Fibroblast of villous mesenchyme (primary cell): Measurements from ENCODE around the gene PRKAG3. TPM values are rescaled to one million over a fixed set of nuclear protein-coding genes. Genes with fewer than 3 reads are reported as not detected.

Experiments used
- DNase-seq: peaks from one replicate; pipeline ENCODE4 v3.0.0-alpha.2; 2010; ENCODE audit warnings: low read depth
- H3K4me3 ChIP-seq: 2 replicates; pipeline ENCODE4 v1.5.1; 2011; ENCODE audit warnings: low read depth, mild to moderate bottlenecking, low read length
- total RNA-seq: library from RNA; depleted of rRNA; stranded (reverse); fragments of >200 nt; gene quantifications from 2 replicates; pipeline ENCODE4 v1.2.3, GENCODE V29; 2012
- TF ChIP-seq, protein P1 (sequence below): IDR thresholded peaks from 2 replicates; pipeline ENCODE4 v1.5.1; 2012; ENCODE audit warnings: low read depth, mild to moderate bottlenecking, low read length; ENCODE audit not compliant: insufficient read depth

The PRKAG3 gene
- total RNA-seq, 1 donor: not detected

DNA sequence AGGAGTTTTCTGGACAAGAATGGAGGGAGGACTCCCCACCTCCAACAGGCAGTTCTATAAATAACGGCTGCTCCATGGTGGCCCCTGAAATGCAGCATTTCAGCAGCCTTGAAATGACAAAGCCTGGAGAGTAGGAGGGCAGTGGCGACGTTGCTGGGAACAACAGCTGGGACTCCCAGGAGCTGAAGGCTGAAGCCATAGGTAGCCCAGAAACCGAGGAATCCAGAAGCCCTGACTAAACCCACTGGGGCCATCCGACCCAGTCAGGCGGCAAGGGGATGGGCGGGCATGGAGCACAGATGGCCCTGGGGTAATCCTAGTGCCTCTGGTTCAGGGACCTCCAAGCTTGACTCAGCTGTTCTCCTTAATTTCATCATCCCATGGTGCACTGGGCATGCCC lies 9.0 kb downstream of the PRKAG3 start:
- no peak for DNase-seq
- TF ChIP-seq, protein P1, sequence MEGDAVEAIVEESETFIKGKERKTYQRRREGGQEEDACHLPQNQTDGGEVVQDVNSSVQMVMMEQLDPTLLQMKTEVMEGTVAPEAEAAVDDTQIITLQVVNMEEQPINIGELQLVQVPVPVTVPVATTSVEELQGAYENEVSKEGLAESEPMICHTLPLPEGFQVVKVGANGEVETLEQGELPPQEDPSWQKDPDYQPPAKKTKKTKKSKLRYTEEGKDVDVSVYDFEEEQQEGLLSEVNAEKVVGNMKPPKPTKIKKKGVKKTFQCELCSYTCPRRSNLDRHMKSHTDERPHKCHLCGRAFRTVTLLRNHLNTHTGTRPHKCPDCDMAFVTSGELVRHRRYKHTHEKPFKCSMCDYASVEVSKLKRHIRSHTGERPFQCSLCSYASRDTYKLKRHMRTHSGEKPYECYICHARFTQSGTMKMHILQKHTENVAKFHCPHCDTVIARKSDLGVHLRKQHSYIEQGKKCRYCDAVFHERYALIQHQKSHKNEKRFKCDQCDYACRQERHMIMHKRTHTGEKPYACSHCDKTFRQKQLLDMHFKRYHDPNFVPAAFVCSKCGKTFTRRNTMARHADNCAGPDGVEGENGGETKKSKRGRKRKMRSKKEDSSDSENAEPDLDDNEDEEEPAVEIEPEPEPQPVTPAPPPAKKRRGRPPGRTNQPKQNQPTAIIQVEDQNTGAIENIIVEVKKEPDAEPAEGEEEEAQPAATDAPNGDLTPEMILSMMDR: no peak
- H3K4me3 ChIP-seq: no peak overlapping the region

DNA sequence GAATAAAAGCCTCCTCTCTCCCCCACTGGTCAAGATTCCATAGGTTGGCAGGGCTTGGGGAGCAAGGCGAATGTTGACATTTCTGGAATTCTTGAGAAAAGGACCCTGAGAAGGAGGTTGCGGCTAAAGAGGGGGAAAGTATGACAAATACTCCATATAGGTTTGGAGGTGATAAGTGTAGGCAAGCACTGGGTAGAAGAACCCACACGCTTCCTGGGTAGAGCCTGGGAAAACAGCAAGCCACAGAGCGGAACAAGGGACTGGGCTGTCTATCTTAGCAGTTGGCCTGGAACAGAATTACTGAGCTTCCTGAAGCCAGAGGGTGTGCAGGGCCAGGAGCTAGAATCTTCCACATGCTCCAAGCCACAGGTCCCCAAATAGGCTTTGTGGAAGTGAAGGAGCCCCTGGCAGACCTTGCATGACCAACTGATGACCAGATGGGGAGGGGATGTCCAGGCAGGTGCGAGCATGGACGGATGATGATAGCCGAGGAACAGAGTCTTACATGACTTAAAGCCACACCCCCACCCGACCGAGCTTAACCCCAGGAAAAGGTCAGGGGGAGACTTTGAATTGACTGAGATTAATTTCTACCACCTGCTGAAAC lies 9.9 kb downstream of the PRKAG3 start:
- no peak overlapping the region for H3K4me3 ChIP-seq
- TF ChIP-seq, protein P1: no peak
- DNase-seq: no peak

DNA sequence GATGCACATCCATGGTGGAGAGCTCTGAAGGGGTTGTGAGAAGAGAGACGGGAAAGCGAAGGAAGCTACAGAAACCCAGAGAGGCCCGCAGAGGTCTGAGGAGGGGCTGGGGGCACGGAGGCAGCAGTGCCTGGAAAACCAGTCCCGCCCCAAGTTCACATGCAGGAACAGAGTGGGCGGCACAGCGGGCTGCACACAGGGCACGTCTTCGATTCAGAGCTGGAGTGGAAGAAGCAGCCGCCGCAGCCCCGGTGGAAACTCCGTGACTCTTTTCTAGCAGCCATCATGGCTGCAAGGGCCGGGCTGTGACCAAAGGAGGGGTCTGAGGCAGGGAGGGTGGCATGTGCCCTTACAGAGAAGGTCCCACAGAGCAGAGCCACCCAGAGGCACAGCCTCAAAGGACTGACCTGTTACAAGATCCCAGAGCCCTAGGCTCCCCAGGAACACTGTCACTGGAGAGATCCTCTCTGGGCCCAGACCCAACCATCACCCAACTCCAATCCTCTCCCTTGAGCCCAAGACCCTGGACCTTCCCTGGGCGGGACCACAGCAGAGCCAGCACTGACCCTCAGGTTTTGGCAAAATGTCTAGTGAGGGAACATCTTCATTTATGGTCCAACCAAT lies 10.7 kb downstream of the PRKAG3 start:
- TF ChIP-seq, protein P1: no peak
- H3K4me3 ChIP-seq: no peak overlapping the region

DNA sequence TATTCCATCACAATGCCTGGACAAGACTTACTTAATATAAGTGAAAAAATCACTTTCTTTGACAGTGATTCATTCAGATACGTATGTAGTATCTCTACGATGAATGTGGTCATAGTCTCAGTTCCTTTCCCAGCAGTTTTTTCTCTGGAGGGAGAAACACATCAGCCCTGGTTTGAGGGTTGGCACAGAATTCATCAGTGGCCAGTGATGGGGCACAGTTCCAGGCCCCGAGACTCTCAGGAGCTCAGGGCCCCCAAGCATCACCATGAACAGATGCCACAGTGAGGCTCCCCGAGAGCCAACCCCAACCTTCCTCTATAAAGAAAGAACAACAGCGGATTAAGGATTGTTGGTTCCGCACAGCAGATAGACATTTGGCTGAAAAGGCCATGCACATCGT lies 12.5 kb downstream of the PRKAG3 start:
- TF ChIP-seq, protein P1: no peak
- H3K4me3 ChIP-seq: no peak overlapping the region
- DNase-seq: no peak

More for the DNA sequence above, 10.7 kb downstream of the PRKAG3 start:
- DNase-seq: no peak

DNA sequence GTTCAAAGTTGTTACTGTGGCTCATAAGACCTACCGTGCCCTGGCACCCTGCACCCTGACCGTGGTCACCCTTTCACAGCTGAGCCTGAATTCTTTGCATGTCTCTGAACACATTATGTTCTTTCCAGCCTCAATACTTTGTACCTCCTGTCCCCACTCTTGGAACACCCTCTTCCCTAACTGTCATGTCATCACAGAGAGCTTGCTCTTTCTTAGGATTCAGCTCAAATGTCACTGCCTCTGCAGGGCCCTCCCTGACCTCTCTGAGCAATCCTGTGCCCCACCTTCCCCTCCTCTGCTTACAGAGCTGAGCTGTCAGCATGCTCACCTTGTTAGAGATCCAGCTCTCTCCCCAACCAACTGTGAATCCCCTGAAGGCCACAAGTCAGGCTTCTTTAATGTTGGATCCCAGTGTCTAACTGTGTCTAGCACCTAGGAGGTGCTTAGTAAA lies 15.0 kb downstream of the PRKAG3 start:
- no peak overlapping the region for H3K4me3 ChIP-seq
- DNase-seq: no peak
- TF ChIP-seq, protein P1: no peak

DNA sequence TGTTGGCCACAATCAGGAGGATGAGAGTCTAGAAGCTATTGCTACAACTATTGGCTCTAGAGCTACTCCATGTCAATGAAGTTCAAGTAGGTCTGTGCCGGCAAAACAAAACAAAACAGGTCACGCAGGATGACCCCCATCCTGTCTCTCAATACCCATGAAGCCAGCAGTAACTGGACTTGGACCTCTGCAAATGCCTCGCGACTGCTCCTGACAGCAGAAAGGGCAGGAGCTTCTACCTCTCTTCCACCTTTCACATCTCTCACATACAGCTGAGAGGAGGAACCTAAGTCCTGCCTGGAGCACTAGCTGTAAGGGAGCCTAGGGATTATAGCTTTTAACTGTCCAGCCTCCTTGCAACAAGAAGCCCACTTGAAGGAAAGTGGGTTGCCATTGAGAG lies 16.0 kb downstream of the PRKAG3 start:
- TF ChIP-seq, protein P1: no peak
- no peak for DNase-seq
- H3K4me3 ChIP-seq: no peak overlapping the region
